ENCODE data around the gene ADCY3.

ADCY3 gene

DNA sequence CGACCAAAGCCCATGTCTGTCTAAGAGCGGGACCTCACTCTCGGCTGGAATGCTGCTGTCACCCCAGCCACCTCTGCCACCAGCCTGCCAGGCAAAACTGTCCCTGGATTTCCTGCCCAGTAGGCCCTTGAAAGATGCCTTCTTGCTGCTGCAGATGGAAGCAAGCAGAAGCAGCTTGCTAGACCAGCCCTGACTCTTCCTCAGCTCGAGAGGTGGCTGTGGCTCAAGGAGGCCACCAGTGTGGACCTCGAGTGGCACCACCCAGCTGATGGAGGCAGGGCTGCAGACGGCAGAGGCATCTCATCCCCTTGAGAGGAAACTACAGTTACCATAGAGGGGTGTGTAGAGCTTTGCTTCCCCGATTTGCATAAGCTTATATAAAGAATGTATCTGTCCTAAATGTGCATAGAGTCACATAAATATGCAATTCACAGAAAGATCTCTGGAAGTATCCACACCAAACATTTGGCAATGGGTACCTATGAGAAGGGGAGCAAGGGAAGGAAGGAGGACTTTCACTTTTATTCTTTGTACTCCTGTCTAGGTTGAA lies 20.6 kb downstream of the ADCY3 start:
- DNase-seq, result no peak

DNA sequence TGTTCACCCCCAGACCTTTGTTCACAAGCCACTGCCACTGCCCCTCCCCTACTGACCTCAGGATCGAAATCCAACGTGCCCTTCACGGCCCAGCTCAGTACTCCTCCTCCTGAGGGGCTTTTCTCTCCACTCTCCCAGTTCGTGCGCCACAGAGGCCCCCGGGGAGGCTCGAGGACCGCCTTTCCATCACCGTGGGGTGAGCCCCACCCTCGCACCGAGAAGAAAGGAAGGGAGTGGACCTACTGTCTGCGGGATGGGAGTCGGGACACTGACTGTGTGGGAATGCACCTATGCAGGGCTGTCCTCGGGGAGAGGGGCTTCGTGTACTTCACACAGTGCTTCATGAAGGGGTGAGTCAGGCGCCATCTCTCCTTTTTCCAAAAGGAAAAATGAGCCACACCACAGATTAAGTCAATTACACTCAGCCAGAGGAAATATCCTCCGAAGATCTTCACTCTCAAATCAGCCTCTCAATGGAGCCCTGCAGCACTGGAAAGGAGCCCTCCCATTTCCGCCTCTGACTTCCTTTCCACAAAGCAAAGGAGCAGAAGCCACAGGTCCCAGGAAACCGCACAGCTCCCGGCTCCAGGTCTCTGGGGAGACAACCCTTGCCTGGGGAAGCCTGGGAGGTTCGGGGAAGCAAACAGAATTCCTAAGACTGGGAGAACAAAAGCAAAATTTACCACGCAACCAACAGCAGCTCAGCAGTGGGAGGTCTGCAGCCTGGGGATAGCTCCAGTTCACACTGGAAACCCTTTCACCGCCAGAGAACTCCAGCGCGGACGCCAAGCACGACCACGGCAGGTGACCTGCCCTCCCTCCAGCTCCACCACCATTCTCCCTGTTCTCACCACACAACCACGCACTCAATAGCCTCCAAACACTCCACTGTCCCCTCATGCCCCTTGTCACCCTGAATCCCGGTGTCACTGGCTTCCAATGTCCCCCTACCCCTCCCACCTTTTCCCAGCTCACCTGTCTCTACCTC lies 21.6 kb downstream of the ADCY3 start:
- DNase-seq, result no peak

DNA sequence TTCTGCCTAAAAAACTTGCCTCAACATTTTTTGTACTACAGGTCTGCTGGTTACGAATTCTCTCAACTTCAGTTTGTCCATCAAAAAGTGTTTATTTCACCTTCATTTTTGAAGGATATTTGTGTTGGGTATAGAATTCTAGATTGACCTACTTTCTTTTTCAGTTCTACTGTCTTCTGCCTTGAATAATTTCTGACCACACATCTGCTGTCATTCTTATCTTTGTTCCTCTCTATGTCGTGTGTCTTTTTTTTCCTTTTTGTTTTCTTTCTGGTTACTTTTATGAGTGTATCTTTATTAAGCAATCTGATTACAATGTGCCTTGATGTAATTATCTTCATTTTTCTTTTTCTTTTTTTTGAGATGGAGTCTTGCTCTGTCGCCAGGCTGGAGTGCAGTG lies 25.3 kb downstream of the ADCY3 start:
- DNase-seq, result no peak

DNA sequence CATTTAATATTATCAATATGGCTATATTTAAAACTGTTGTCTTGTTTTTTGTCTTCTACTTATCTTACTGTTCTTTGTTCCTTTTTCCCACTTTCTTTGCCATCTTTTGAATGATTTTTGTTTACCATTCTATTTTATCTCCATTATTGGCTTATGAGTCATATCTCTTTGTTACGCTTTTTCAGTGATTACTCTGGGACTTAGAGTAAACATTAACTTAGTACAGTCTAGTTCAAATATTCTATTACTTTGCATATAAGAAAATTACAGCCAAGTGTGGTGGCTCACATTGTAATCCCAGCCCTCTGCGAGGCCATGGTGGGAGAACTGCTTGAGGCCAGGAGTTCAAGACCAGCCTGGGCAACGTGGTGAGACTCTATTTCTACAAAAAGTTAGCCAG lies 26.1 kb downstream of the ADCY3 start:
- no peak for DNase-seq

DNA sequence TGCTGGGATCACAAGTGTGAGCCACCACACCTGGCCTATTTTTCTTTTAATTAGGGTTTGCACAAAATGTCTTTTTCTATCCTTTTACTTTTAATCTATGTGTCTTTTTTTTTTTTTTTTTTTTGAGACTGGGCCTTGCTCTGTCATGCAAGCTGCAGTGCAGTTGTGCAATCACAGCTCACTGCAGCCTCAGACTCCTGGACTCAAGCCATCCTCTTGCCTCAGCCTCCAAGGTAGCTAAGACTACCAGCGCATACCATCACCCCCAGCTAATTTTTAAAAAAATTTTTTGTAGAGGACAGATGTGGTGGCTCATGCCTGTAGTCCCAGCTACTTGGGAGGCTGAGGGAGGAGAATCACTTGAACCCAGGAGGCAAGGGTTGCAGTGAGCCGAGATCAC lies 27.1 kb downstream of the ADCY3 start:
- DNase-seq, result no peak

DNA sequence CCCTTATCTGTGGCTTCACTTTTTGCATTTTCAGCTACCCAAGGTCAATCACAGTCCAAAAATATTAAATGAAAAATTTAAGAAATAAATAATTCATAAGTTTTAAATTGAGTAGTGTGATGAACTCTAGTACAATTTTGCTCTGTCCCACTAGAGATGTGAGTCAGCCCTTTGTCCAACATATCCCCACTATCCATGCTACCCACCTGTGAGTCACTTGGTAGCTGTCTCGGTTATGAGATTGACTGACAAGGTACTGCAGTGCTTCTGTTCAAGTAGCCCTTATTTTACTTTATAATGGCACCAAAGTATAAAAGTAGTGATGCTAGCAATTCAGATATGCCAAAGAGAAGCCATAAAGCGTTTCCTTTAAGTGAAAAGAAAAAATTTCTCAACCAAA lies 28.8 kb downstream of the ADCY3 start:
- DNase-seq, result no peak

DNA sequence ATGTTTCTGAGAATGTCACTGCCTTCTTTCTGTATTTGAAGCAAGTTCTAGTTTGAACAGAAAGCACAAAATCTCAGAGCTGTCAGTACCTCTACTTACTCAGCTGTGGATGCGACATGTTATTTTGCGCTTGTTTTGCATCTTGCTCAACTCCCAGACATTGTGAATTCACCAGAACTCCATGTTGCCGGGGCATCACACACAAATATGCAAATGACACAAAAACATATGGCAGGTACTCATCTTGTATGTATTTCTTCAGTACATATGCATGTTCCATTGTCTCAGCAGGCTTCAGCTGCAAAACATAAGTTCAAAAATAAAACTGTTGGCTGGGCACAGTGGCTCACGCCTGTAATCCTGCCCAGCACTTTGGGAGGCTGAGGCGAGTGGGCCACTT lies 30.8 kb downstream of the ADCY3 start:
- DNase-seq, result no peak

DNA sequence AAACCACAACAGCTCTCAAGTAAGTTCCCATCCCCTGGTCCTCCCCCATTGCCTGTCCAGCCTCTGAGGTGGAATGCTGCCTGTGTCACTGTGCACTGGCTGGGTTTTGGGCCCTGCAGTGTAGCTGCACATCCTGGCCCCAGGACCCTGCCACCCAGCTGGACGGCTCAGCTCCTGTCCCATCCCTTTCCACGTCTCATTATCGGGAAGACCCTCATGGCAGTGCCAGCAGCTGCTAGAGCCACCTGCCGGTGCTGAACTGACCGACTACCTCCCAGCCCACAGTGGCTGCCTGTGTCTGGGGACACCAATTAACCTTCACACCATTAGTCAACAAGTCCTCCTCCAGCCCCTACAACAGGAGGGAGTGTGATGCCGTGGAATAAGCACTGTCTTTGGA lies 31.9 kb downstream of the ADCY3 start:
- no peak for DNase-seq

DNA sequence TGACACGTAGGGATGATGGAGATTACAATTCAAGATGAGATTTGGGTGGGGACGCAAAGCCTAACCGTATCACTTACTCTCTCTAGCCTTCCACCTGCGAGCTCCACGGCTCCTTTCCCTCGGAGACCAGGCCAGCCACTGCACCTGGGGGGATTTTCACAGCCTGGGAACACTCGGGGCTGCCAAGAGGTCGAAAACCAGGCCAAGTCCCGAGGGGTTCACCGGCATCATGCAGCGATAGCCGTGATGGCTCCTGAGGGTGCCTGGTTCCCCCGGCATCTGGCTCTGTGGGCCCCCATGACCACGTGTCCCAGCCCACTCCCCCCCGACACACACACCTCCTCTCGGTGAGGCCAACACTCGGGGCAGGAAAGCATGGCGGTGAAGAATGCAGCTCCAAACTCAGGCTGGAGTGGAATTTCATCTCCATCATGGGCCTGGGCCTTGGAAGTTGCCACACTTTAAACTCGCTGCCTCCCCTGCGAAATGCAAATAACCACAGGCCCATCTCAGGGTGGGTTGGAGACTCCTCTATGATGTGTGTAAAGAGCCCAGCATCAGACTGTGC lies 32.6 kb downstream of the ADCY3 start:
- no peak for DNase-seq

DNA sequence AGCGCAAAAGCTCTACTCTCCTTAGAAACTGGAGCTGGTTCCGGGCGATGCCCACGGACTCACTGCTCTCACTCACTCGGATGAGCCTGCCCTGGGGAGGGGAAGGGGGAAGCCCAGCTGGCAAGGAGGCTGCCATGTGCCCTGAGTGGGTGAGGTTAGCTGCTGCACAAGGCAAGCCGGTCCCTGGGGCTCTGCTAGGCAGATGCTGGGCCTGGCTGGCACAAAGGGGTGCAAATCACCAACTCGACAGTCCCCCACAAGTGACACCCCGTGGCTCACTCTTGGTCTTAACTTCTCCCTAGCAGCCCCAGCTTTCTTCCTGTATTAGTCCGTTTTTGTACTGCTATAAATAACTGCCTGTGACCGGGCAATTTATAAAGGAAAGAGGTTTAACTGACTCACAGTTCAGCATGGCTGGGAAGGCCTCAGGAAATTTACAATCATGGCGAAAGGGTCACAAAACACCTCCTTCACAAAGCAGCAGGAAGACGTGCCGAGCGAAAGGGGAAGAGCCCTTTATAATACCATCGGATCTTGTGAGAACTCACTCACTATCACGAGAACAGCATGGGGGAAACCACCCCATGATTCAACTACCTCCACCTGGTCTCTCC lies 33.2 kb downstream of the ADCY3 start:
- DNase-seq, result no peak

DNA sequence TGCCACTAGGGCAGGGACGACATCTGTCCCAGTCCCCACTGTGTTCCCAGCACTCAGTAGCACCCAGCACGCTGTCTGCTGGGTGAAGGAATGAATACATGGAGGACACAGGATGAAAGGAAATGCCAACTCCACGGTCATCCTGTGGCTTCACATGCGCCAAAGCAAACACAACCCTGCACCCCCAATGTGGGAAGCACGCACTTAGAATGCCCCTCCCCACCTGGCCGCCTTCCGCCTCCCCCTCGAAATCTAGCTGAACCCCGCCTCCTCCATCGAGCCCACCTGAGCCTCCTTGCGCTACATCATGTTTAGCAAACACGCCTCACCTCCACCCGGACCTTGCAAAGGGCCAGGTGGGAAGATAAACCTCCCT lies 33.9 kb downstream of the ADCY3 start:
- no peak for DNase-seq

DNA sequence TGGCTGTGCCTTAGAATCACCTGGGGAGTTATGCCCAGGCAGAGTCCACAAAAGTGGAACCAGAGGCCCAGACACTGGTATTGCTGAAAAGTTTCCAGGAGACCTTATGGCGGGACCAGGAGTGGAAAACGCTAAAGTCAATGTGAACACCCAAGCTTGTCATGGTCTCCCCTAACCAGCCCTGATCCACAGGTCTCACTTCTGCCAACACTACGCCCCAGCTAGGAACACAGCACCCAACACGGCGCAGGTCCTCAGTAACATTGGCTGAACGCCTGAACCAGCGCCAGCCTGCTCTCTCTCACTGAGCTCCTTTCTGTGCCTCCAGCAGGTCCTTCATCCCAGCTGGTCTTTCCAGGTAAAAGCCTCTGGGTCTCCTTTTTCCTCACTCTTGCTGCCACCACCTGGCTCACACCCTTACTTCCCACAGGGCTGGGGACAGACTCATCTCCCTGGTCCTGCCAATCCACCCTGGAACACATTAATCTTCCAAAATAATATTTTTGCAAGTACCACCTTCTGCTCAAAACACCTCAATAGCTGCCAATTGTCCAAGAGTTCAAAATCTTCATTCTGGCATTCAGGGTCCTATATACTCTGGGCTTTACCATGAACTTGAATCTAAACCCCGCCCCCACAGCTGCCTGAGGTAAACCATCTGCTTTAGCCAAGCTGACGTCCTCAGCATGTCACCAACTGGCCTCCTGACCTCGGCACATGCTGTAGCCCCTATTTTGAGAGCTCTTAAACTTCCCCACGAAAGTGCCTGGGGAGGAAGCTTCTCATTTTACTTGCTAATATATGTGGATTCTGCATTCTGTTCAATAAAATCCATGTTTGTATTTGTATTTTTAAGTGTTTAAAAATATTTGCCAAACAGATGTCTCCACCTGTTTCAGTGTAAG lies 34.6 kb downstream of the ADCY3 start:
- DNase-seq, result no peak

DNA sequence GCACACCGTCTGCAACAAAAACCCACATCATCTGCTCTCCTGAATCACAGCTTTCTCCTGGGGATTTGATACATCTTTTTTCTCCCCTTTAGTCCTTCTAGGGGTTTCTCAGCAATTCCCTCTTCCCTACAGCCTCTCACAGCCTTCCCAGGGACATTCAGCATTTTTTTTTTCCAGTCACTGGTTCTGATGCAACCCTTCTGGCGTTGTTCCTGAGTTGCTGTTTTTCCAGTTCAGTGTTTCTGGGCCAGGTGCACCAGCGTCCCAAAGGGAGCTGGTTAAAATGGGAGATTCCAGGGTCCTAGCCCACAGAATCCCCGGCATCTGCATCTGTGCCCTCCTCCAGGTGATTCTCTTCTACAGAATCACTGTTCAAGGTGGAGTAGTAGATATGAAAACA lies 36.1 kb downstream of the ADCY3 start:
- no peak for DNase-seq

DNA sequence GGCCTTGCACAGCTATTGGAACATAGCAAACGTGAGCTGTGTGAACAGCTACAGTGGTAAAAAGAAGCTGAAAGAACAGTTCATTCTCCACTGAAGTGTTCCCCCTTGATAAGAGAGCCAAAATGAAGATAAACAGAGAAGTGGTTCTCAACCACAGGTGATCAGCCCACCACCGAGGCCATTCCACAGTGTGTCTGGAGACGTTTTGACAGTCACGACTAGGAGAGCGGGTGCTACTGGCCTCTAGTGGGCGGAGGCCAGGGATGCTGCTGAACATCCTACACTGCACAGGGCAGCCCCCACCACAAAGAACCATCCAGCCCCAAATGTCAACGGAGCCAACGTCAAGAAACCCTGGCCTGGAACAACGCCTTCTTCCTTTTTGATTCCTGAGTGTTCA lies 38.4 kb downstream of the ADCY3 start:
- DNase-seq, result no peak

DNA sequence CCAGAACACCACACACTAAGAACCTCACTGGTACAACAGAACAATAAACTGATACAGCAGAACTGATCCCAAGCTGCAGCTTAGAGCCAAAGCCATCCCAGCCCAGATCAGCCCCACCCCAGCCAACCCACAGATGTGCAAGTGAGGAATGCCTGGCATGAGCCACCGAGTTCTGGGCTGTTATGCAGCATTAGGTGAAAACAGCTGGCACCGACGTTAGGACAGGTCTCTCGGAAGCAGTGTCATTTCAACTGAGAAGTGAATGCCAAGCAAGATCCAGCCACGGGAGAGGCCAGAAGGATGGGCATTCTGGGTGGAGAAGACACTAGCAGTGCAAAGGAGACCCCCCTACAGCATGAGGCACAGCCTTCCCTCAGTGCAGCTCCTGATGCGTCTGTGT lies 38.9 kb downstream of the ADCY3 start:
- no peak for DNase-seq

DNA sequence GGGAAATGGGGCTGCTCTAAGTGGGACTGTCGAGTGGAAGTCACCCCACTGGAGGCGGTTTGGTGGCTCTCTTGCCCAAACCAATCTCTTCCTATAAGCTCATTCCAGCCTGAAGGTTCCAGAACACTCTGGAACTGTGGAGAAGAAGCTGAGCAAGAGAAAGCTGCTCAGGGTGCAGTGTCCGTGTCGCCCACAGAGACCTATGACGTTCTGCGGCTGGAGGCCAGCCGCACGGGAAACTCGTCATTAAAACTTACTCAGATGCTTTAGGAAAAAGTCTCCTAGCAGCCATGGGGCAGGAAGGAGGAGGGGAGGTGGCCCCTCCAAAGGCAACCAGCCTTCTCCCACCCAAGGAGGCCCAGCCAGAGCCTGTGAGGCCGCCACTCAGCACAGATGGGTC lies 41.7 kb downstream of the ADCY3 start:
- DNase-seq, result no peak

DNA sequence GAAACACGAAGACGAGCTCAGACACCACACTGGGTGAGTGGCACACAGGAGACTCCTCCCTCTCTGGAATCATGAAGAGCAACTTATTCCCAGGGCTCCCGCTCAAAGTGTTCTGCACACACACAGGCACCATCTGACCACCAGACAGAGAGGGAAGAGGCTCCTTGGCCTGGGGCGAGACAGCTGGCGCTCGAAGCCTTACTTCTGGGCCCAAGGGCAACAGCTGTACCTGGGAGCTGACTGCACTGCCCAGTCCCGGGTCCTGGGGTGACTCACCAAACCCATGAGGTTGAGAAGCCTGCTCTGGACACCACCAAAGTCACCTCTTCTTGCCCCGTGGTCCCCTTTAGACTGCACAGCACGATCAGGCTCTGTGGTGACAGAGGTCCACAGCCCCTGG lies 42.4 kb downstream of the ADCY3 start:
- no peak for DNase-seq

DNA sequence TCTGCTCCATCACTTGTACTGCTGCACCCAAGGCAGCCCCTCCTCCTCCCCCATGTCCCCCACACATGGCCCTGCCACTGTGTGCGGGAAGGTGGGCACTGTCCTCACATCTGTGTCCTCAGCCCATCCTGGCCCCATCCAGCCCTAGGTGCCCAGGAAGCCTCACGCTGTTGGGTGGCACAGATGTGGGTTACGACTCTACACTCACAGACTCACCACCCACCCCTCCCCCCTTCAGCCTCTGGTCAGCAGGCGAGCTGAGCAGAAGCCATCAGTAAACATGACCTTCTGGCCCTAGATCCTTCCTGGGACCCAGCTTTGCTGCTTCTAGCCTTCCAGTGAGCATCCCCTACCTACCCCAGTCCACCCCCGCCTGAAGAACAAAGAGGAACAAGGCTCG lies 43.0 kb downstream of the ADCY3 start:
- no peak for DNase-seq

DNA sequence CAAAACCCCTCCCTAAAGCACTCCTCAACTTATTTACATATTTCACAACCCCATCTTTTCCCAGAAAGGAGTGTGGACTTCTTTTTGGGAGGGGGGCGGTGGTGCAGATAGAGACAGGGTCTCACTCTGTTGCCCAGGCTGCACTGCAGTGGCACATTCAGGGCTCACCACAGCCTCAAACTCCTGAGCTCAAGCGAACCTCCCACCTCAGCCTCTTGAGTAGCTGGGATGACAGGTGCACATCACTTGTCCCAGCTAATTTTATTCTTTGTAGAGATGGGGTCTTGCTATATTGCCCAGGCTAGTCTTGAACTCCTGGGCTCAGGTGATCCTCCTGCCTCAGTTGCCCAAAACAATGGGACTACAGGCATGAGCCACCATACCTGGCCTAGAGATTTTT lies 44.1 kb downstream of the ADCY3 start:
- no peak for DNase-seq

DNA sequence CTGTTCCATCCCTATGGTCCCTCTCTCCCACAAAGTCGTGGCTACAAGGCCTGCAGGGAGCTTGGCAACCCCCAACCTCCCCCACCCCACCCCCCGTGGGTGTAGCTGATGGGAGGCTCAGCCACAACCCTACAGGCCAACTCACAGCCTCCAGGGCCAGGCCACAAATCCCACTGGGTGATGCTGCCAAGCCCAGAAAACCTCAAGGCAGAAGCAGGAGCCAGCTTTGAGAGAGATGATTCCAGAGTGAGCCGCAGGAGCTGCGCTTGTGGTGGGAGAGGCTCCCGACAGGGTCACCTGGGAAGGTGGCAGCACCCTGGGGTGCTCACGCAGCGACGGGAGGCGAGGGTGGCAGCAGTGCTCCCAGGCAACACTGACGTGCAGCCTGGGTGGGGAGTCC lies 44.8 kb downstream of the ADCY3 start:
- no peak for DNase-seq

DNA sequence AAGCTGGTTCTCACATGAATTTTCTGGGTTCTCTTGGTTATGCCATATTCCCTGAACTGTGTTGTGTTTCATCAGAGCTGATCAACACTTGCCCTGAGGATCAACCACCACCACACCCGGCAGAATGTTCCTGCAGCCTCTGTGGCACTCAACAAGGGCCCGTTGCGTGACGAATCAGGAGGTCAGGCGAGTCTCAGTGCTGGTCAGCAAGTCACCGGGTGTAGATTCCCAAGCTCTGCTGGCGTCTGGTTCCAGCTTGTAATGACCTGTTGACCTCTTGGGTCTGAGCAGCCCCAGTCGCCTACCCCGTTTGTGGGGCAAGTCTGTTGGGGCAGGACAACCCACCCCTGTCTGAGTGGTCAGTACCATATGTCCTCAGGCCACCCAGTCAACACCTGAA lies 46.0 kb downstream of the ADCY3 start:
- DNase-seq, result no peak

DNA sequence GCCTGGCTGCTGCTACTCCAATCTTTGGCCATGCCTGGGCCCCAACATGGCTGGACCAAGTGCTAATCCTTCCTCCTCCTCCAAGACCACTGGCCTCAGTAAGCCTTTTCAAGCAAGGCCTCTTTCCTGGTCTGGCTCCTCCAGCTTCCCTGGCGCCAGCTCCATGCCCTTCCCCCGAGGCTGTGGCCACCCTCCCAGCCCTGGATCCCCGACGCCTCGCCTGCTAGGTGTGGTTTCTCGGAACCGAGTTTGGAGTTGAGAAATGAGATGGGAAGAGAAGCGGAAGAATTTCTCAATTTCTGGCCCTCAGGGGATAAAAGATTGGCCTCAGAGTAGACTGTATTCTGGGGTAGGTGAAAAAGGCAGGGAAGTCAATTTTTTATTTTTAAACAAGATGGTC lies 46.4 kb downstream of the ADCY3 start:
- DNase-seq, result no peak

All from activated CD4-positive, alpha-beta T cell treated with anti-CD3 and anti-CD28 coated beads for 4 hours (primary cell).